ENCODE results near the gene PPP2R5A.

DNA sequence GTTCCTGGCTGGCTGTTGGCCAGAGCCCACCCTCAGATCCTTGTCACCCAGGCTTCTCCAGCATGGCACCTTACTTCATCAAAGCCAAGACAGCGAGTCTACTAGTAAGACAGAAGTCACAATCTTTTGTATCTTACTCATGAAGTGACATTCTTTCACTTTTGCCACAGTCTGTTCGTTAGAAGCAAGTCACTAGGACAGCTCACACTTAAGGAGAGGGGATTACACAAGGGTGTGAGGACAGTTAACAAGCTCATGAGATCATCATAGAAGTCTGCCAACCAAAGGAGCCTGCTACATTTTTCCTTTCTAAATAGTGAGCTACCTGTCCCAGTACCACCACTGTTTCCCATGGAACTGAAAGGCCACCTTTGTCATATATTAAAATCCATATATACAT is 68.0 kb downstream of the PPP2R5A start:
- TF ChIP-seq, protein P1, sequence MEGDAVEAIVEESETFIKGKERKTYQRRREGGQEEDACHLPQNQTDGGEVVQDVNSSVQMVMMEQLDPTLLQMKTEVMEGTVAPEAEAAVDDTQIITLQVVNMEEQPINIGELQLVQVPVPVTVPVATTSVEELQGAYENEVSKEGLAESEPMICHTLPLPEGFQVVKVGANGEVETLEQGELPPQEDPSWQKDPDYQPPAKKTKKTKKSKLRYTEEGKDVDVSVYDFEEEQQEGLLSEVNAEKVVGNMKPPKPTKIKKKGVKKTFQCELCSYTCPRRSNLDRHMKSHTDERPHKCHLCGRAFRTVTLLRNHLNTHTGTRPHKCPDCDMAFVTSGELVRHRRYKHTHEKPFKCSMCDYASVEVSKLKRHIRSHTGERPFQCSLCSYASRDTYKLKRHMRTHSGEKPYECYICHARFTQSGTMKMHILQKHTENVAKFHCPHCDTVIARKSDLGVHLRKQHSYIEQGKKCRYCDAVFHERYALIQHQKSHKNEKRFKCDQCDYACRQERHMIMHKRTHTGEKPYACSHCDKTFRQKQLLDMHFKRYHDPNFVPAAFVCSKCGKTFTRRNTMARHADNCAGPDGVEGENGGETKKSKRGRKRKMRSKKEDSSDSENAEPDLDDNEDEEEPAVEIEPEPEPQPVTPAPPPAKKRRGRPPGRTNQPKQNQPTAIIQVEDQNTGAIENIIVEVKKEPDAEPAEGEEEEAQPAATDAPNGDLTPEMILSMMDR (IDR thresholded peaks at IDR 0.05; ENCODE audit: poor library complexity), result no peak
- no peak for TF ChIP-seq EZH2 (IDR thresholded peaks at IDR 0.05; ENCODE audit: borderline replicate concordance)
